GM12874 (cell line): ENCODE results near the gene TSBP1.

Experiments
- TF ChIP-seq, protein P1 (sequence below): IDR thresholded peaks from 2 replicates; pipeline ENCODE4 v1.5.1; 2011; ENCODE audit warnings: low read depth, mild to moderate bottlenecking, control low read depth, low read length, moderate library complexity; ENCODE audit not compliant: insufficient read depth

TSBP1 gene

DNA sequence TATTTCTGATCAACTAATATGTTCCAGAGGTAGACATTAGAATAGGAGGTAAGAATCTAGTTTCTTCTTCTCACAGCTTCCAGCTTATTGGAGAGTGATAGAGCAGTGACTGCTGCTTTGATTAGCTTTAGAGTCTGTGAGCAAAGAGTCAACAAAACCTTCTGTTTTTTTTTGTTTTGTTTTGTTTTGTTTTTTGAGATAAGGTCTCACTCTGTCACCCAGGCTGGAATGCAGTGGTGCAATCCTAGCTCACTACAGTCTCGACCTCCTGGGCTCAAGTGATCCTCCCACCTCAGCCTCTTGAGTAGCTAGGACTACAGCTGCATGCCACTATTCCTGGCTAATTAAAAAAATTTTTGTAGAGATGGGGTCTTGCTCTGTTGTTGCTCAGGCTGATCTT, 39.3 kb downstream of the TSBP1 start:
- TF ChIP-seq, protein P1, sequence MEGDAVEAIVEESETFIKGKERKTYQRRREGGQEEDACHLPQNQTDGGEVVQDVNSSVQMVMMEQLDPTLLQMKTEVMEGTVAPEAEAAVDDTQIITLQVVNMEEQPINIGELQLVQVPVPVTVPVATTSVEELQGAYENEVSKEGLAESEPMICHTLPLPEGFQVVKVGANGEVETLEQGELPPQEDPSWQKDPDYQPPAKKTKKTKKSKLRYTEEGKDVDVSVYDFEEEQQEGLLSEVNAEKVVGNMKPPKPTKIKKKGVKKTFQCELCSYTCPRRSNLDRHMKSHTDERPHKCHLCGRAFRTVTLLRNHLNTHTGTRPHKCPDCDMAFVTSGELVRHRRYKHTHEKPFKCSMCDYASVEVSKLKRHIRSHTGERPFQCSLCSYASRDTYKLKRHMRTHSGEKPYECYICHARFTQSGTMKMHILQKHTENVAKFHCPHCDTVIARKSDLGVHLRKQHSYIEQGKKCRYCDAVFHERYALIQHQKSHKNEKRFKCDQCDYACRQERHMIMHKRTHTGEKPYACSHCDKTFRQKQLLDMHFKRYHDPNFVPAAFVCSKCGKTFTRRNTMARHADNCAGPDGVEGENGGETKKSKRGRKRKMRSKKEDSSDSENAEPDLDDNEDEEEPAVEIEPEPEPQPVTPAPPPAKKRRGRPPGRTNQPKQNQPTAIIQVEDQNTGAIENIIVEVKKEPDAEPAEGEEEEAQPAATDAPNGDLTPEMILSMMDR: no peak

DNA sequence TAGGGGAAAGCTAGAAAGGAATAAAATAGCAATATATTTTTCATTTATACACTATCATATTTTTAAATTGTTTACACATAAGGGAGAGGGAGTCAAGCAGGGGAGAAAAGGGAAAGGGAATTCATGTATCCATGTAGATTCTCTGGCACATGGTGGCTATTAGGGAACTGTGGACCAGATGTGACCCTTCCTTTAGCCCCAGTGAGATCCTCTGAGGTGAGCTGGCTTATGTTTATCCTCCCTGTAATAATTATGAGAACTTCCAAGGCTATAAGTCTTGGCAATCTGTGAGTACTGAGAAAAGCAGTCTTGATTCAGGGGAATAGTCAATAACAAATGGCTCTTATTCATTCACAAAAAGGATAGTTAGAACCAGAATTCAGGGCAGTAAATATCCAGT, 42.6 kb downstream of the TSBP1 start:
- TF ChIP-seq, protein P1: no peak

DNA sequence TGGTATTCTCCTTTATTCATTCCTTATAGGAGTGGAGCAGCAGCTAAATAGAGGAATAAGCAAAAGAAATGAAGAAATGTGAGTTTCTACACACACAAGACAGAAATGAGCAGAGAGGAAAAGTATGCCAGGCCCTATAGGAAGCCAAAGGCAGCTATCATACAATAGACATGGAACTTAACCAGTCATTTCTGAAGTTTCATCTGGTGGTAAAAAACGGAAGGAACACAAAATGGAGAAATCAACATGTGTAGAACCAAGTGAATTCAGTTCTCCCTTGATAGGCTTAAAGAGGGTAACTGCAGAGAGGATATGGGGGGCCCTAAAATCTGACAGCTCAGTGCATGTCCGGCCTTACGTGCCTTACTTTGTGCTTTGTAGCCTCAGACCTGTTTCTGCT, 44.6 kb downstream of the TSBP1 start:
- TF ChIP-seq, protein P1: no peak

DNA sequence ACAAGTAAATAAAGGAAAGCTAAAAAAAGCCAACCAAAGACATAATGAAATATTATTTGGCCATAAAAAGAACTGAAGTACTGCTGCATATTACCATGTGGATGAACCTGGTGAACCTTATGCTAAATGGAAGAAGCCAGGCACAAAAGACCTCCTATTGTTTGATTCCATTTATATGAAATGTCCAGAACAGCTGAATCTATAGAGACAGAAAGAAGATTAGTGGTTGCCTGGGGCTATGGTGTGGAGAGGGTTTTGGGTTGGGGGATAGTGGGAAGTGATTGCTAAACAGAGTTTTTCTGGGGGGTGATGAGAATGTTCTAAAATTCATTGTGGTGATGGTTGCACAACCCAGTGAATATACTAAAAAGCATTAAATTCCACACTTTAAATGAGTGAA, 53.2 kb downstream of the TSBP1 start:
- TF ChIP-seq, protein P1: no peak

DNA sequence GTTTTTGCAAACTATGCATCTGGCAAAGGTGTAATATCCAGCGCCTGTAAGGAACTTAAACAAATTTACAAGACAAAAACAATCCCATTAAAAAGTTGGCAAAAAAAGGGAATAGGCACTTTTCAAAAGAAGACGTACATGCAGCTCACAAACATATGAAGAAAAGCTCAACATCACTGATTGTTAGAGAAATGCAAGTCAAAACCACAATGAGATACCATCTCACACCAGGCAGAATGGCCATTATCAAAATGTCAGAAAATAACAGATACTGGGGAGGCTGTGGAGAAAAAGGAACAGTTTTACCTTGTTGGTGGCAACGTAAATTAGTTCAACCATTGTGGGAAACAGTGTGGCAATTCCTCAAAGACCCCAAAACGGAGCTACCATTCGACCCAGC, 54.2 kb downstream of the TSBP1 start:
- TF ChIP-seq, protein P1: no peak

DNA sequence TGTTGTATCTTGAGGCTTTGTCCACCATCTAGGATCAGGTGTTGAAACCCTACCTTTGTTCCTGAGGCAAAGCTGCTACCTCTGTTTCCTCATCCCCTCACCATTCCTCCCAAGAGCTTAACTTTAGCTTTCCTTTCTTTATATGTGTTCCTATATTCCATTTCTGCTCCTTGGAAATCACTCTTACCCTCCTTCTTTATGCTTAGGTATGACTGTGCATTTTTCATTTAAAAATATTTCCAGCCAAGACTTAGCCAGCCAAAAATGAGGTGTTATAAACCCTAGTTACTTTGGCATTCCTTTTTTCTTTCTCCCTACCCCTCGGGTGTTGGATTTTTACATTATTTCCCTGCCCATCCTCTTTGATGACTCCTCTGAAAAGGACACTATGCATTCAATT, 57.7 kb downstream of the TSBP1 start:
- TF ChIP-seq, protein P1: no peak

DNA sequence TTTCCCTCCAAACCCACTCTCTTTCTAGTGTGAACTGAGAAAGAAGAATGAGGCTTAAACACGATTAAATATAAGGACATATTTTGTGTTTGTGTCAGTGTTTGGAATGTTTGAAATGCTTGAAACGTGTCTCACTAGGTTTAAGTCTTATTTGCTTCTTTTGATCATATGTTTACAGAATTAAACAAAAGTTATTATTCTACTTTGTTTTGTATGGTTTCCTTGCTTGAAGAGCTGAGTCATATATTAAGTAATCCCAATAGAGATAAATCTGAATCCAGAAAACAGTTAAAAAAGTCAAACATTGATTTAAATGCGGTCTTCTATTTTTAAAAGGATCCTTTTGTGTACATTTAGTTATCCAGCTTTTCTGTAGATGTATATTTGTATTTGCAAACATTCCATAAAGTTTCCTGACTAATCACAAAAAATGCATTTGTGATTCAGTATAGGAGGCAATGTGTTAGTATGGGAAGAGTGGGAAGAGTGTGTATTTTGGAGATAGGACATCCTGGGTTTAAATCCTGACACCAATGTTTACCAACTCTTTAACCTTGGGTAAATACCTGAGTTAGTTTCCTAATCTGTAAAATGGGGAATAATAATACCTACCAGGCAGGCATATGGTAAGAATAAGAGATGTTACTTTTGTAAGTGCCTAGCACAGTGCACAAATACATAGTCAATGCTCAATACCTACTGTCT, 72.9 kb downstream of the TSBP1 start:
- TF ChIP-seq, protein P1: no peak

DNA sequence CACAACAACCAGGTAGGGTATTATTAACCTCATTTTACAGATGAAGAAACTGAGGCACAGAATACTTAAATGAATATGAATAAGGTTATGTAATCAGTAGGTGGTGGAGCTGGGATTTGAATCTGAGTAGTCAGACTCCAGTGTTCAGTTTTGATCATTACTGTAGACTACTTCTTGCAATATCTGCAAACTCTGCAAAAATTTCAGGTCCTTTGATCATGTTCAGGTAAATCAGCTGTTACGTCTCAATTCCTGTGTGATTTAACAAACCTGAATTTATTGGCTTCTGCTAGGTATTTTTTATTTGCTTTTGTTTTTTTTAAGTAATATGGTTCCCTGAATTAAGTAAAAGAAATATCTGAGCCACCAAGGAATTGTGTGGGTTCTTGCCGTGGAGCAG, 77.1 kb downstream of the TSBP1 start:
- TF ChIP-seq, protein P1: no peak
